Neutrophil (primary cell): Measurements from ENCODE around the gene RHBDD1.

Experiments
- H3K27ac ChIP-seq: fragments of 200-600 bp; sonication (generic); 2 replicates; pipeline ENCODE4 v1.5.1; 2016; ENCODE audit warnings: mild to moderate bottlenecking, moderate library complexity
- H3K27me3 ChIP-seq: fragments of 200-600 bp; sonication (generic); 2 replicates; pipeline ENCODE4 v1.6.0; 2016; ENCODE audit warnings: mild to moderate bottlenecking
- H3K36me3 ChIP-seq: fragments of 200-600 bp; sonication (generic); 2 replicates; pipeline ENCODE4 v1.5.1; 2017
- H3K4me1 ChIP-seq, 2 experiments: fragments of 200-600 bp in 1 of 2; sonication (generic) in 1 of 2; 1 replicate in 1 of 2; 2 replicates in 1 of 2; pipeline versions ENCODE4 v1.5.1 to v1.6.1; 2013 to 2016; ENCODE audit warnings: low read depth in 1 of 2, low read length in 1 of 2, mild to moderate bottlenecking in 1 of 2, moderate library complexity in 1 of 2; ENCODE audit not compliant: control insufficient read depth in 1 of 2, insufficient read depth in 1 of 2
- H3K4me3 ChIP-seq, 2 experiments: fragments of 200-600 bp in 1 of 2; sonication (generic) in 1 of 2; 1 replicate in 1 of 2; 2 replicates in 1 of 2; pipeline ENCODE4 v1.5.1; 2013 to 2016; ENCODE audit warnings: low read depth in 1 of 2, low read length in 1 of 2, mild to moderate bottlenecking in 1 of 2, moderate library complexity in 1 of 2
- H3K9me3 ChIP-seq: fragments of 200-600 bp; sonication (generic); 2 replicates; pipeline ENCODE4 v1.5.1; 2016
- CTCF ChIP-seq: fragments of 200-600 bp; sonication (generic); IDR thresholded peaks from 2 replicates; pipeline ENCODE4 v1.5.1; 2016; ENCODE audit warnings: antibody characterized with exemption

Gene RHBDD1

GRCh38 chr2:226800941-226801784 lies 34.7 kb upstream of the RHBDD1 start:
- Histone ChIP-seq H3K27ac (no peak overlapping the region), H3K36me3 (no peaks in the 10 kb centered on the region), H3K4me3 (no peak overlapping the region), H3K27me3 (peaks cover 98% of the 10 kb centered on the region), H3K4me1 (peaks cover 10 to 29% of the 10 kb centered on the region in 2 experiments), H3K9me3 (no peaks in the 10 kb centered on the region)
- no peak for TF ChIP-seq CTCF

- H3K27me3 ChIP-seq = peaks cover 97% of the 10 kb centered on the region
- no peaks in the 10 kb centered on the region for H3K36me3 ChIP-seq
- TF ChIP-seq CTCF = peak; percentile 59
- H3K4me1 ChIP-seq = peaks cover 10 to 29% of the 10 kb centered on the region in 2 experiments
- H3K9me3 ChIP-seq = no peaks in the 10 kb centered on the region
- no peak overlapping the region for H3K27ac ChIP-seq
- H3K4me3 ChIP-seq = no peak overlapping the region
These were observed 33.3 kb upstream of the RHBDD1 start for GRCh38 chr2:226802573-226802972.

- no peaks in the 10 kb centered on the region for H3K36me3 ChIP-seq
- H3K27me3 ChIP-seq = peaks cover 97% of the 10 kb centered on the region
- H3K4me3 ChIP-seq = no peak overlapping the region
- no peaks in the 10 kb centered on the region for H3K9me3 ChIP-seq
- peaks cover 10 to 27% of the 10 kb centered on the region in 2 experiments for H3K4me1 ChIP-seq
- no peak overlapping the region for H3K27ac ChIP-seq
- TF ChIP-seq CTCF = no peak
These were observed 32.4 kb upstream of the RHBDD1 start for GRCh38 chr2:226803410-226803809.

- Histone ChIP-seq H3K36me3 (no peaks in the 10 kb centered on the region), H3K4me3 (no peak overlapping the region), H3K4me1 (no peaks in the 10 kb centered on the region), H3K9me3 (no peaks in the 10 kb centered on the region), H3K27ac (no peak overlapping the region), H3K27me3 (peaks cover 46% of the 10 kb centered on the region)
- TF ChIP-seq CTCF = no peak
These were observed 22.6 kb upstream of the RHBDD1 start for GRCh38 chr2:226813148-226813701.

- H3K27ac ChIP-seq = no peak overlapping the region
- no peak overlapping the region for H3K4me3 ChIP-seq
- H3K4me1 ChIP-seq = no peaks in the 10 kb centered on the region
- peaks cover 22% of the 10 kb centered on the region for H3K27me3 ChIP-seq
- no peak for TF ChIP-seq CTCF
- no peaks in the 10 kb centered on the region for H3K9me3 ChIP-seq
- H3K36me3 ChIP-seq = no peaks in the 10 kb centered on the region
These were observed 16.9 kb upstream of the RHBDD1 start for GRCh38 chr2:226818930-226819329.
